Liver (tissue), 9 donors: ENCODE measurements around the gene ASH1L. TPM values are rescaled to one million over a fixed set of nuclear protein-coding genes. Genes with fewer than 3 reads are reported as not detected.

Experiments
- DNase-seq: peaks from one replicate; pipeline ENCODE4 v3.0.0-alpha.2; 2017; ENCODE audit warnings: low spot score
- H3K27ac ChIP-seq, 2 donors: one replicate each; pipeline ENCODE4 v1.7.0; 2013; ENCODE audit warnings: inconsistent platforms in 2 of 2, low read length in 2 of 2, control low read depth in 1 of 2, low read depth in 1 of 2, mild to moderate bottlenecking in 1 of 2
- H3K27me3 ChIP-seq, 4 donors: one replicate each; pipeline versions ENCODE4 v1.6.1 to v1.7.0; 2013; ENCODE audit warnings: low read length in 3 of 4, inconsistent platforms in 1 of 4, mild to moderate bottlenecking in 1 of 4, moderate library complexity in 1 of 4; ENCODE audit not compliant: control insufficient read depth in 4 of 4, insufficient read depth in 4 of 4
- H3K36me3 ChIP-seq, 4 donors: one replicate each; pipeline versions ENCODE4 v1.6.1 to v1.7.0; 2013; ENCODE audit warnings: low read length in 3 of 4, mild to moderate bottlenecking in 3 of 4, low read depth in 1 of 4, moderate library complexity in 1 of 4; ENCODE audit not compliant: control insufficient read depth in 4 of 4, insufficient read depth in 3 of 4
- H3K4me1 ChIP-seq, 4 donors: one replicate each; pipeline versions ENCODE4 v1.6.1 to v1.7.0; 2013; ENCODE audit warnings: low read length in 3 of 4, mild to moderate bottlenecking in 3 of 4, moderate library complexity in 1 of 4; ENCODE audit not compliant: control insufficient read depth in 4 of 4, insufficient read depth in 4 of 4
- H3K4me3 ChIP-seq, 3 donors: one replicate each; pipeline versions ENCODE4 v1.6.1 to v1.7.0; 2013; ENCODE audit warnings: low read length in 3 of 3, control low read depth in 1 of 3, low read depth in 1 of 3, mild to moderate bottlenecking in 1 of 3
- H3K9ac ChIP-seq, 2 donors: one replicate each; pipeline ENCODE4 v1.7.0; 2013; ENCODE audit warnings: low read length in 2 of 2, mild to moderate bottlenecking in 2 of 2, moderate library complexity in 2 of 2, control low read depth in 1 of 2, low read depth in 1 of 2
- H3K9me3 ChIP-seq, 4 donors: one replicate each; pipeline versions ENCODE4 v1.6.1 to v1.7.0; 2013; ENCODE audit warnings: low read length in 3 of 4; ENCODE audit not compliant: control insufficient read depth in 4 of 4
- ATF3 ChIP-seq: IDR thresholded peaks from 2 replicates; pipeline ENCODE4 v1.6.1; 2016; ENCODE audit warnings: antibody characterized with exemption
- CTCF ChIP-seq: fragments of 150-350 bp; IDR thresholded peaks from 2 replicates; pipeline ENCODE4 v1.5.1; 2017; ENCODE audit warnings: improper control_type of control experiment, low read depth, low read length; ENCODE audit not compliant: missing input control
- EGR1 ChIP-seq, 2 donors: IDR thresholded peaks; 2 replicates each; pipeline ENCODE4 v1.6.1; 2016 to 2018; ENCODE audit warnings: antibody characterized with exemption in 2 of 2, low read depth in 2 of 2
- FOXA1 ChIP-seq: IDR thresholded peaks from 2 replicates; pipeline ENCODE4 v1.6.1; 2016; ENCODE audit warnings: antibody characterized with exemption
- FOXA2 ChIP-seq: IDR thresholded peaks from 2 replicates; pipeline ENCODE4 v1.6.1; 2016; ENCODE audit warnings: antibody characterized with exemption
- GABPA ChIP-seq, 2 donors: IDR thresholded peaks in 1 of 2; conservative IDR thresholded peaks in 1 of 2; 2 replicates each; pipeline ENCODE4 v1.6.1; 2016; ENCODE audit warnings: antibody characterized with exemption in 2 of 2, mild to moderate bottlenecking in 1 of 2, moderate library complexity in 1 of 2
- HNF4A ChIP-seq, 2 donors: conservative IDR thresholded peaks; 2 replicates each; pipeline ENCODE4 v1.6.1; 2016; ENCODE audit warnings: antibody characterized with exemption in 2 of 2, mild to moderate bottlenecking in 2 of 2
- HNF4G ChIP-seq: IDR thresholded peaks from 2 replicates; pipeline ENCODE4 v1.6.1; 2016; ENCODE audit warnings: antibody characterized with exemption
- JUND ChIP-seq, 2 donors: IDR thresholded peaks; 2 replicates each; pipeline ENCODE4 v1.6.1; 2016; ENCODE audit warnings: antibody characterized with exemption in 2 of 2
- MAX ChIP-seq: IDR thresholded peaks from 2 replicates; pipeline ENCODE4 v1.6.1; 2016; ENCODE audit warnings: antibody characterized with exemption
- NR2F2 ChIP-seq: IDR thresholded peaks from 2 replicates; pipeline ENCODE4 v1.6.1; 2016; ENCODE audit warnings: antibody characterized with exemption
- RAD21 ChIP-seq, 2 donors: IDR thresholded peaks; 2 replicates each; pipeline ENCODE4 v1.6.1; 2016; ENCODE audit warnings: antibody characterized with exemption in 2 of 2, mild to moderate bottlenecking in 2 of 2
- SP1 ChIP-seq: IDR thresholded peaks from 2 replicates; pipeline ENCODE4 v1.6.1; 2018; ENCODE audit warnings: antibody characterized with exemption, mild to moderate bottlenecking
- TAF1 ChIP-seq: conservative IDR thresholded peaks from 2 replicates; pipeline ENCODE4 v1.6.1; 2016; ENCODE audit warnings: antibody characterized with exemption, mild to moderate bottlenecking
- YY1 ChIP-seq: IDR thresholded peaks from 2 replicates; pipeline ENCODE4 v1.6.1; 2016; ENCODE audit warnings: antibody characterized with exemption, mild to moderate bottlenecking
- ZBTB33 ChIP-seq: IDR thresholded peaks from 2 replicates; pipeline ENCODE4 v1.6.1; 2016; ENCODE audit warnings: antibody characterized with exemption
- WGBS: extraction: QIAGEN DNeasy Blood & Tissue Kit; methylation state at CpG from one replicate; pipeline ENCODE4 v1.1.7; 2013; 5-methylcytosine and 5-hydroxymethylcytosine counted together
- polyA plus RNA-seq, 2 donors: library from polyadenylated mRNA; stranded (reverse) in 1 of 2; unstranded in 1 of 2; fragments of 200-250 nt in 1 of 2; fragments of >200 nt in 1 of 2; fragmentation: Nextera tagmentation in 1 of 2; extraction: Ambion mirVana in 1 of 2; gene quantifications; one replicate each; pipeline versions ENCODE4 v1.2.1 to v1.2.3, GENCODE V29; 2013 to 2015
- total RNA-seq, 2 donors: library from RNA; depleted of rRNA; stranded (reverse); fragments of >200 nt; gene quantifications; one replicate each; pipeline ENCODE4 v1.2.3, GENCODE V29; 2014
- TF ChIP-seq, protein P1 (sequence below): IDR thresholded peaks from 2 replicates; pipeline ENCODE4 v1.6.1; 2016; ENCODE audit warnings: antibody characterized with exemption, mild to moderate bottlenecking
- donor health status: healthy.
- donor health status: healthy.
- donor health status: healthy.
- donor health status: healthy.
- donor health status: healthy.

Gene ASH1L
- total and polyA plus RNA-seq, 4 donors, result 3.9 to 30.3 (median 13.9) TPM

- Histone ChIP-seq H3K4me1 (no peaks in the 10 kb centered on the region), H3K9me3 (no peaks in the 10 kb centered on the region), H3K4me3 (no peak overlapping the region), H3K27me3 (no peaks in the 10 kb centered on the region), H3K9ac (no peak overlapping the region), H3K36me3 (peaks cover 4 to 35% (median 21%) of the 10 kb centered on the region in 4 donors), H3K27ac (no peak overlapping the region)
- DNase-seq, result no peak
- 80% methylated on average over 5 of the region's 5 CpGs for WGBS
- TF ChIP-seq YY1 (no peak), ZBTB33 (no peak), ATF3 (no peak), GABPA (IDR thresholded peaks at IDR 0.05 in 1 of 2, conservative IDR thresholded peaks at IDR 0.05 in 1 of 2) (no peak), FOXA1 (no peak), HNF4G (no peak), NR2F2 (no peak), HNF4A (conservative IDR thresholded peaks at IDR 0.05) (no peak), EGR1 (IDR thresholded peaks at IDR 0.05; ENCODE audit: low read depth in 2 of 2) (no peak), TAF1 (no peak), MAX (no peak), SP1 (no peak), JUND (IDR thresholded peaks at IDR 0.05) (no peak)
- TF ChIP-seq, protein P1, sequence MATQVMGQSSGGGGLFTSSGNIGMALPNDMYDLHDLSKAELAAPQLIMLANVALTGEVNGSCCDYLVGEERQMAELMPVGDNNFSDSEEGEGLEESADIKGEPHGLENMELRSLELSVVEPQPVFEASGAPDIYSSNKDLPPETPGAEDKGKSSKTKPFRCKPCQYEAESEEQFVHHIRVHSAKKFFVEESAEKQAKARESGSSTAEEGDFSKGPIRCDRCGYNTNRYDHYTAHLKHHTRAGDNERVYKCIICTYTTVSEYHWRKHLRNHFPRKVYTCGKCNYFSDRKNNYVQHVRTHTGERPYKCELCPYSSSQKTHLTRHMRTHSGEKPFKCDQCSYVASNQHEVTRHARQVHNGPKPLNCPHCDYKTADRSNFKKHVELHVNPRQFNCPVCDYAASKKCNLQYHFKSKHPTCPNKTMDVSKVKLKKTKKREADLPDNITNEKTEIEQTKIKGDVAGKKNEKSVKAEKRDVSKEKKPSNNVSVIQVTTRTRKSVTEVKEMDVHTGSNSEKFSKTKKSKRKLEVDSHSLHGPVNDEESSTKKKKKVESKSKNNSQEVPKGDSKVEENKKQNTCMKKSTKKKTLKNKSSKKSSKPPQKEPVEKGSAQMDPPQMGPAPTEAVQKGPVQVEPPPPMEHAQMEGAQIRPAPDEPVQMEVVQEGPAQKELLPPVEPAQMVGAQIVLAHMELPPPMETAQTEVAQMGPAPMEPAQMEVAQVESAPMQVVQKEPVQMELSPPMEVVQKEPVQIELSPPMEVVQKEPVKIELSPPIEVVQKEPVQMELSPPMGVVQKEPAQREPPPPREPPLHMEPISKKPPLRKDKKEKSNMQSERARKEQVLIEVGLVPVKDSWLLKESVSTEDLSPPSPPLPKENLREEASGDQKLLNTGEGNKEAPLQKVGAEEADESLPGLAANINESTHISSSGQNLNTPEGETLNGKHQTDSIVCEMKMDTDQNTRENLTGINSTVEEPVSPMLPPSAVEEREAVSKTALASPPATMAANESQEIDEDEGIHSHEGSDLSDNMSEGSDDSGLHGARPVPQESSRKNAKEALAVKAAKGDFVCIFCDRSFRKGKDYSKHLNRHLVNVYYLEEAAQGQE, result no peak
These were observed 169.6 kb downstream of the ASH1L start for GRCh38 chr1:155392898-155393411.

- no peak for DNase-seq
- no peak overlapping the region for H3K27ac ChIP-seq
- H3K9ac ChIP-seq, result no peak overlapping the region
- TF ChIP-seq, protein P1, result no peak
- TF ChIP-seq FOXA1, result no peak
- TF ChIP-seq YY1, result no peak
- TF ChIP-seq ATF3, result no peak
- no peak for TF ChIP-seq GABPA (IDR thresholded peaks at IDR 0.05 in 1 of 2, conservative IDR thresholded peaks at IDR 0.05 in 1 of 2)
- no peak for TF ChIP-seq CTCF
- TF ChIP-seq NR2F2, result no peak
- no peak for TF ChIP-seq SP1
- no peak for TF ChIP-seq EGR1 (IDR thresholded peaks at IDR 0.05; ENCODE audit: low read depth in 2 of 2)
- no peak for TF ChIP-seq HNF4G
- TF ChIP-seq MAX, result no peak
- no peak for TF ChIP-seq RAD21 (IDR thresholded peaks at IDR 0.05)
- TF ChIP-seq HNF4A (conservative IDR thresholded peaks at IDR 0.05), result no peak
- no peak for TF ChIP-seq FOXA2
- no peaks in the 10 kb centered on the region for H3K9me3 ChIP-seq
- H3K4me1 ChIP-seq, result no peaks in the 10 kb centered on the region
- no peaks in the 10 kb centered on the region for H3K27me3 ChIP-seq
- H3K4me3 ChIP-seq, result no peak overlapping the region
- peaks cover 4 to 32% (median 24%) of the 10 kb centered on the region in 4 donors for H3K36me3 ChIP-seq
These were observed 172.8 kb downstream of the ASH1L start for GRCh38 chr1:155389826-155390225.
